ENCODE results near the gene CASP12.

DNA sequence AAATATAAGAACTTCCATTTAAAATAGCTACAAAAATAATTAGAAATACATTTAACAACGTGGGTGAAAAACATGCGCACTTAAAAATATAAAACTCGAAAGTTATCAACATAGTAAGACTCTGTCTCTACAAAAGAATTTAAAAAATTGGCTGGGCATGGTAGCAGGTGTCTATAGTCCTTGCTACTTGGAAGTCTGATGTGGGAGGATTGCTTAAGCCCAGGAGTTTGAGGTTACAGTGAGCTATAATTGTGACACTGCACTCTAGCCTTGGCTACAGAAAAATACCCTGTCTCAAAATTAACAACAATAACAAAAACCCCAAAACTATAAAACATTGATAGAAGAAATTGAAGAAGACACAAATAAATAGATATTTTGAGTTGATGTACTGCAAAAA is 13.8 kb upstream of the CASP12 start:
- TF ChIP-seq, protein P1, sequence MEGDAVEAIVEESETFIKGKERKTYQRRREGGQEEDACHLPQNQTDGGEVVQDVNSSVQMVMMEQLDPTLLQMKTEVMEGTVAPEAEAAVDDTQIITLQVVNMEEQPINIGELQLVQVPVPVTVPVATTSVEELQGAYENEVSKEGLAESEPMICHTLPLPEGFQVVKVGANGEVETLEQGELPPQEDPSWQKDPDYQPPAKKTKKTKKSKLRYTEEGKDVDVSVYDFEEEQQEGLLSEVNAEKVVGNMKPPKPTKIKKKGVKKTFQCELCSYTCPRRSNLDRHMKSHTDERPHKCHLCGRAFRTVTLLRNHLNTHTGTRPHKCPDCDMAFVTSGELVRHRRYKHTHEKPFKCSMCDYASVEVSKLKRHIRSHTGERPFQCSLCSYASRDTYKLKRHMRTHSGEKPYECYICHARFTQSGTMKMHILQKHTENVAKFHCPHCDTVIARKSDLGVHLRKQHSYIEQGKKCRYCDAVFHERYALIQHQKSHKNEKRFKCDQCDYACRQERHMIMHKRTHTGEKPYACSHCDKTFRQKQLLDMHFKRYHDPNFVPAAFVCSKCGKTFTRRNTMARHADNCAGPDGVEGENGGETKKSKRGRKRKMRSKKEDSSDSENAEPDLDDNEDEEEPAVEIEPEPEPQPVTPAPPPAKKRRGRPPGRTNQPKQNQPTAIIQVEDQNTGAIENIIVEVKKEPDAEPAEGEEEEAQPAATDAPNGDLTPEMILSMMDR (IDR thresholded peaks at IDR 0.05) = no peak
- TF ChIP-seq POLR2A (IDR thresholded peaks at IDR 0.05) = no peak

Data from breast epithelium (tissue), 3 donors.